Uterus (tissue), 4 donors: ENCODE measurements around the gene PPP2R1B. TPM values are rescaled to one million over a fixed set of nuclear protein-coding genes. Genes with fewer than 3 reads are reported as not detected.

Experiments used
- DNase-seq, 2 donors: peaks; one replicate each; pipeline ENCODE4 v3.0.0-alpha.2; 2019 to 2020
- H3K27ac ChIP-seq, 2 donors: fragments of 200-600 bp; sonication (generic); 1 replicate in 1 of 2; 2 replicates in 1 of 2; pipeline ENCODE4 v1.5.1; 2016 to 2018
- H3K27me3 ChIP-seq, 2 donors: fragments of 200-600 bp; sonication (generic); one replicate each; pipeline ENCODE4 v1.5.1; 2018 to 2019; ENCODE audit warnings: control low read depth in 1 of 2
- H3K36me3 ChIP-seq, 2 donors: fragments of 200-600 bp; sonication (generic); one replicate each; pipeline ENCODE4 v1.5.1; 2019; ENCODE audit warnings: control low read depth in 1 of 2
- H3K4me1 ChIP-seq, 2 donors: fragments of 200-600 bp; sonication (generic); one replicate each; pipeline ENCODE4 v1.5.1; 2018 to 2019; ENCODE audit warnings: control low read depth in 1 of 2
- H3K4me3 ChIP-seq, 2 donors: fragments of 200-600 bp; sonication (generic); 1 replicate in 1 of 2; 2 replicates in 1 of 2; pipeline ENCODE4 v1.5.1; 2018 to 2019; ENCODE audit warnings: mild to moderate bottlenecking in 1 of 2
- H3K9me3 ChIP-seq, 2 donors: fragments of 200-600 bp; sonication (generic); one replicate each; pipeline ENCODE4 v1.5.1; 2019; ENCODE audit warnings: control low read depth in 1 of 2
- CTCF ChIP-seq, 4 experiments: fragments of 200-600 bp in 2 of 4; fragments of 450-650 bp in 2 of 4; sonication (generic) in 2 of 4; IDR thresholded peaks; one replicate each; pipeline ENCODE4 v1.5.1; 2016 to 2019; ENCODE audit warnings: antibody characterized with exemption in 4 of 4, mild to moderate bottlenecking in 2 of 4, moderate library complexity in 1 of 4
- POLR2A ChIP-seq, 2 donors: fragments of 450-650 bp; IDR thresholded peaks; one replicate each; pipeline ENCODE4 v1.6.1; 2016; ENCODE audit warnings: antibody characterized with exemption in 2 of 2, mild to moderate bottlenecking in 1 of 2, moderate library complexity in 1 of 2
- intact Hi-C: fragments of 100-400 bp; cut with DNase I; formaldehyde crosslinking; loops from one replicate; pipeline ENCODE4 v1.15.1; 2023; ENCODE audit warnings: low total_unique reads
- total RNA-seq, 4 donors: library from RNA; depleted of rRNA in 3 of 4; stranded (reverse); fragments of >200 nt in 3 of 4; gene quantifications; one replicate each; pipeline versions ENCODE4 v1.1.0 to v1.2.4, GENCODE V29; 2014 to 2023
- donor health status: DM: yes; HTN: yes; CAD: no.

Gene PPP2R1B
- total RNA-seq, 4 donors from 2014 or later: 12.0 to 30.0 (median 28.4) TPM

- DNase-seq: no peak
- H3K36me3 ChIP-seq: peaks cover 0 to 2% of the 10 kb centered on the region in 2 donors
- no peaks in the 10 kb centered on the region for H3K27me3 ChIP-seq
- no peak for TF ChIP-seq CTCF (IDR thresholded peaks at IDR 0.05)
- TF ChIP-seq POLR2A (IDR thresholded peaks at IDR 0.05): no peak
- no peak overlapping the region for H3K27ac ChIP-seq
- no peaks in the 10 kb centered on the region for H3K4me1 ChIP-seq
- no peak overlapping the region for H3K4me3 ChIP-seq
- intact Hi-C loops: no loop called here
- no peaks in the 10 kb centered on the region for H3K9me3 ChIP-seq
These were observed 5.2 kb downstream of the PPP2R1B start for GRCh38 chr11:111761036-111761435.

GRCh38 chr11:111759778-111760407, 6.3 kb downstream of the PPP2R1B start:
- no peak for DNase-seq
- Histone ChIP-seq H3K9me3 (no peaks in the 10 kb centered on the region), H3K36me3 (peaks cover 0 to 2% of the 10 kb centered on the region in 2 donors), H3K27ac (peak overlapping the region in 1 of 2 donors; percentile 17), H3K27me3 (no peaks in the 10 kb centered on the region), H3K4me3 (no peak overlapping the region), H3K4me1 (no peaks in the 10 kb centered on the region)
- intact Hi-C loops: no loop called here
- no peak for TF ChIP-seq POLR2A (IDR thresholded peaks at IDR 0.05)
- no peak for TF ChIP-seq CTCF (IDR thresholded peaks at IDR 0.05)

- peak overlapping the region in 1 of 2 donors; percentile 17 for H3K27ac ChIP-seq
- no peak for TF ChIP-seq CTCF (IDR thresholded peaks at IDR 0.05)
- TF ChIP-seq POLR2A (IDR thresholded peaks at IDR 0.05): no peak
- no peaks in the 10 kb centered on the region for H3K9me3 ChIP-seq
- no peak overlapping the region for H3K4me3 ChIP-seq
- no peaks in the 10 kb centered on the region for H3K27me3 ChIP-seq
- H3K4me1 ChIP-seq: no peaks in the 10 kb centered on the region
- DNase-seq: no peak
- intact Hi-C loops: no loop called here
- peaks cover 0 to 2% of the 10 kb centered on the region in 2 donors for H3K36me3 ChIP-seq
These were observed 6.8 kb downstream of the PPP2R1B start for GRCh38 chr11:111759376-111759775.

- TF ChIP-seq POLR2A (IDR thresholded peaks at IDR 0.05) (no peak), CTCF (IDR thresholded peaks at IDR 0.05) (no peak)
- no peak for DNase-seq
- H3K36me3 ChIP-seq: peaks cover 0 to 2% of the 10 kb centered on the region in 2 donors
- H3K4me1 ChIP-seq: no peaks in the 10 kb centered on the region
- no peaks in the 10 kb centered on the region for H3K9me3 ChIP-seq
- H3K4me3 ChIP-seq: no peak overlapping the region
- intact Hi-C loops: no loop called here
- no peaks in the 10 kb centered on the region for H3K27me3 ChIP-seq
- H3K27ac ChIP-seq: no peak overlapping the region
These were observed 10.1 kb downstream of the PPP2R1B start for GRCh38 chr11:111756097-111756496.

- Histone ChIP-seq H3K36me3 (no peaks in the 10 kb centered on the region), H3K27ac (no peak overlapping the region), H3K27me3 (no peaks in the 10 kb centered on the region), H3K4me3 (no peak overlapping the region), H3K9me3 (no peaks in the 10 kb centered on the region), H3K4me1 (no peaks in the 10 kb centered on the region)
- intact Hi-C loops: no loop called here
- TF ChIP-seq POLR2A (IDR thresholded peaks at IDR 0.05) (no peak), CTCF (IDR thresholded peaks at IDR 0.05) (no peak)
- DNase-seq: no peak
These were observed 16.5 kb downstream of the PPP2R1B start for GRCh38 chr11:111749646-111750045.
